ENCODE data around the gene CD3G.
"Not testable (repeated sequence)": the region's sequence is repeated elsewhere in the genome, so short reads cannot be mapped to it uniquely, and the experiment has no call there.

The CD3G gene

GRCh38 chr11:118343981-118344515 is at the start of gene CD3G:
Gene CD3G (plus strand): TSS chr11:118344344. CDS start chr11:118344424, 80 bp downstream.
- no peak for DNase-seq

DNA sequence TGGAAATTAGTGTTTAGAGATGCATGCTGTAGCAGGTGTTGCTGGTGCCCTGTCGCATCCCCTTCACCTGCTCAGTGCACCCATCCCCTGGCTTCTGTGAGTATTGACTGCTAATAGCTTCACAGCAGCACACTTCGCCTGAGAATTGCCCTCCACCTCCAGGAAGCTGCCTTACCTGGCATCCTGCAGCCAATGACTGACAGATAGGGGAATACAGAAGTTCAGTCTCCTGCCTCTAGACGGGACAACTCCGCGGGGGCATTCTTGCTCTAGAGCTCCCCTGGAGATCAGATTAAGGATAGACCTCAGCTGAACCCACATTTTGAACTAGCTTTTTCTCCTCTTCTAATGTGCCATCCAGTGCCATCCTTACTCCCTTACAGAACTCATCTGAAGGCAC is 48.9 kb upstream of the CD3G start:
- DNase-seq: no peak

- peak in 1 of 56 donors; percentile 7 for DNase-seq
Observed at GRCh38 chr11:118295815-118296454, 48.2 kb upstream of the CD3G start.

- no peak for DNase-seq
Observed at GRCh38 chr11:118301600-118302195, 42.4 kb upstream of the CD3G start.

GRCh38 chr11:118304227-118304567 is 39.9 kb upstream of the CD3G start:
- no peak for DNase-seq

DNA sequence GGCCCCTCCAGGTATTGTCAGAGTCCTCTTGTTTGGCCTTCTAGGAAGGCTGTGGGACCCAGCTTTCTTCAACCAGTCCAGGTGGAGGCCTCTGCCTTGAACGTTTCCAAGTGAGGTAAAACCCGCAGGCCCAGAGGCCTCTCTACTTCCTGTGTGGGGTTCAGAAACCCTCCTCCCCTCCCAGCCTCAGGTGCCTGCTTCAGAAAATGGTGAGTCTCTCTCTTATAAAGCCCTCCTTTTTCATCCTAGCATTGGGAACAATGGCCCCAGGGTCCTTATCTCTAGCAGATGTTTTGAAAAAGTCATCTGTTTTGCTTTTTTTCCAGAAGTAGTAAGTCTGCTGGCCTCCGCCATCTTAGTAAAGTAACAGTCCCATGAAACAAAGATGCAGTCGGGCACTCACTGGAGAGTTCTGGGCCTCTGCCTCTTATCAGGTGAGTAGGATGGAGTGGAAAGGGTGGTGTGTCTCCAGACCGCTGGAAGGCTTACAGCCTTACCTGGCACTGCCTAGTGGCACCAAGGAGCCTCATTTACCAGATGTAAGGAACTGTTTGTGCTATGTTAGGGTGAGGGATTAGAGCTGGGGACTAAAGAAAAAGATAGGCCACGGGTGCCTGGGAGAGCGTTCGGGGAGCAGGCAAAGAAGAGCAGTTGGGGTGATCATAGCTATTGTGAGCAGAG is 39.4 kb upstream of the CD3G start, which contains the start of gene CD3E:
TSS of gene CD3E (plus strand) at position 163 of the 681 bp plus-strand sequence. CDS start at position 386, 223 bp downstream.
- DNase-seq: no peak

DNA sequence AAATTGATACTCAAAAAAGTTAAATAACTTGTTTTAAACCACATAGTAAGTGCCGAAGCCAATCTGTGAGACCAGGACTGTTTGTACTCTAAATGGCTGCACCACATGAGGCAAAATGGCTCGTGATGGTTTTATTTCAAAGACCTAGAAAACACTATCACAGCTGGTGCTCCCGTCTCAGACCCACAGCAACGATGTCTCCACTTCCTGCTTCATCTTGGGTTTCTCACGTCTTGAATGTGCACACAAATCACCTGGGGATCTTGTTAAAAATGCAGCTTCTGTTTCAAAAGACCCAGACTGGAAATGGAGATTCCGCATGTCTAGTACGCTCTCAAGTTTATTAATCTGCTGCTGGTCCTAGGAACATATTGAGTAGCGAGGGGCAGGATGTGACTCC is 38.4 kb upstream of the CD3G start:
- no peak for DNase-seq

GRCh38 chr11:118306556-118306955 is 37.6 kb upstream of the CD3G start:
- no peak for DNase-seq

- not testable (repeated sequence) for DNase-seq
Observed at GRCh38 chr11:118308995-118309528, 35.1 kb upstream of the CD3G start.

GRCh38 chr11:118310271-118310670 is 33.9 kb upstream of the CD3G start:
- no peak for DNase-seq

GRCh38 chr11:118310781-118311485 is 33.2 kb upstream of the CD3G start:
- DNase-seq: no peak

- no peak for DNase-seq
Observed at GRCh38 chr11:118311518-118311917, 32.6 kb upstream of the CD3G start.

- DNase-seq: no peak
Observed at GRCh38 chr11:118312328-118312727, 31.8 kb upstream of the CD3G start.

DNA sequence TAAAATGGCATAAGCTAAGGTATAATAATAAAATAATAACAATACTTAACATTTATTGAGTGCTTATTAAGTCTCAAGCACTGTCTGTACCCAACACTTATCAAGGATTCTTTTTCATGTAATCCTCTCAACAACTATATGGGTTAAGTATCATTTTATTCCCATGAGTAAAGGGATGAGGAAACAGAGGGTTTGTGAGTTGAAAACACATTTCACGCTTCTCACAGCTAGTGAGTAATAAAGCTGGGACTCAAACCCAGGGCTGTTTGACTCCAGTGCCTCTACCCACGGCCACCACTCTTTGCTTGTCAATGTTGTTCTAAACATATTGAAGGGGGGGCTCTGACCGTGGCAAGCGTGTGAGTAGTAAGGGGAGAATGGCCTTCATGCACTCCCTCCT is 30.9 kb upstream of the CD3G start:
- DNase-seq: no peak

DNA sequence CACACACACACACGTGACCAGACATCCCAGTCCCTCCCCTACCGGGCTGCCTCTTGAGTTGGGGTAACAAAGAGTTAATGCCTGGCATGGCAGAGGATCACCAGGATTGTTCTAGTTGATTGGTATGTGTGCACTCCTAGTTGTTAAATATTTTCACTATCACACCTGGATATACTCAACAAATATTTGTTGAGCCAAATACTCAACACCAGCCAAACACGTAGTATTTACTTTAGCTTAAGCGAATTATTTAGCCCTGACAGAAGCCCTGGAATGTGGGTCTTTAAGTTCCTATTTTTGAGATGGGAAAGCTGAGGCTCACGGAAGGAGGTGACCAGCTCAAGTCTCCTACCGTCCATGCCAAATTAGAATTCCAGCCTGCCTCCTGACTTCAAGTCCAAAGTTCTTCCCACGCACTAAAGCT is 29.1 kb upstream of the CD3G start:
- no peak for DNase-seq

DNA sequence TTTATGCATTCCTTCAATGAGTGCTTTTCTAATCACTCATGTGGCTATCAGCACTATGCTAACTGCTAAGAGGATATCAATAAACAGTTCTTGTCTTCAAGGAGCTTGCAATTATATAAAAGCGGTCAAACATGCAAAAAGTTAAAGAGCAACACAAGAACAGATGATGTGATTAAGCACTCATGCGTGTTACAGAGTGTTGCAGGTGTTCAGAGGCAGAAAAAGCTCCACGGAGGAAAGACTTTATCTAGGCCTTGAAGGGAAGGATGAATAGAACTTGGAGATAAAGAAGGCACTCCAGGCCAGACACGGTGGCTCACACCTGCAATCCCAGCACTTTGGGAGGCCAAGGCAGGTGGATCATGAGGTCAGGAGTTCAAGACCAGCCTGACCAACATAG is 26.0 kb upstream of the CD3G start:
- no peak for DNase-seq

DNA sequence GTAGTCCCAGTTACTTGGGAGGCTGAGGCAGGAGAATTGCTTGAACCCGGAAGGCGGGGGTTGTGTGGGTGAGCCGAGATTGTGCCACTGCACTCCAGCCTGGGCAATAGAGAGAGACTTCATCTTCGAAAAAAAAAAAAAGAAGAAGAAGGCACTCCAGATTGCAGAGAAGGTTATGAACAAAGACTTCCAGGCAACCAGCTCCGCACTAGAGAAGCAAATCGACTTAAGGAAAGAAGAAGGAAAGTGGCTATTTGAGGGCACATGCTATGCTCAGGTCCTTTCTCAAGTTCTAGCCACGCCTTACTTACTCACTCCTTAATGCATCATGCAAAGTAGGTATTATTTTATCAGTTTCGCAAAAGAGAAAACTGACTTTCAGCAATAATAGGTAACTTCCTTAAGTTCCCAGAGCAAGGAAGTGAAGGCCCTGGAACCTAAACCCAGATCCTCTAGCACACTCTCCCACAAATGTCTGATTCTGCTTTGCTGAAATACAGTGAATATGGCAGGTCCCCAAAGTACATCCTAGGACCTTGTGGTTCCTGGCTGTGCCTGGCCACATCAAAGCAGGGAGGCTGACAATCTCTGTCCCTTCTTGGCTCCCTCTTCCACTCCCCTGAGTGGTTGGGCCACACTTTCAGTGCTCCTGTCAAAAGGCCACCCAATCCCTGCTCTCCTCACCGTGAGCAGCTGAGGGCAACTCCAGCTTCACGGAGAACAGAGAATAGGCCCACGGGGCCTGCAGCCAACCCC is 25.4 kb upstream of the CD3G start:
- DNase-seq: no peak

- DNase-seq: peak in 2 of 56 donors; percentile 6 to 7
Observed at GRCh38 chr11:118319337-118319707, 24.8 kb upstream of the CD3G start.

DNA sequence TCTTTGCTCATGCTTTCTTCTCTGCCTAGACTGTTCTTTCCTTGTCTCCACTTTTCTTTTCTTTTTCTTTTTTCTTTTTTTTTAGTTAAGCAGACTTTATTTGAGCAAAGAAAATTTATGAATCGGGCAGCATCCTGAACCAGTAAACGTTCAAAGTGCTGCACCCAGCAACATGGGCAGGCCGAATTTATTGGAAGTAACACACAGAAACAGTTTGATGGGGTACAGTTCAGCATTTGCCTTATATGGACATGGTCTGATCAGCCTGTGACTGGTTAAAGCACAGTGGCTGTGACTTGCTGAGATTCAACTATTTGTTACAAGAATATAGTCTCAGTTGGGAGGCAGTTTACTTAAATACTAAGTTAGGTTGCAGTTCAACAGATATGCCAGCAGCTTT is 23.6 kb upstream of the CD3G start:
- DNase-seq: no peak

DNA sequence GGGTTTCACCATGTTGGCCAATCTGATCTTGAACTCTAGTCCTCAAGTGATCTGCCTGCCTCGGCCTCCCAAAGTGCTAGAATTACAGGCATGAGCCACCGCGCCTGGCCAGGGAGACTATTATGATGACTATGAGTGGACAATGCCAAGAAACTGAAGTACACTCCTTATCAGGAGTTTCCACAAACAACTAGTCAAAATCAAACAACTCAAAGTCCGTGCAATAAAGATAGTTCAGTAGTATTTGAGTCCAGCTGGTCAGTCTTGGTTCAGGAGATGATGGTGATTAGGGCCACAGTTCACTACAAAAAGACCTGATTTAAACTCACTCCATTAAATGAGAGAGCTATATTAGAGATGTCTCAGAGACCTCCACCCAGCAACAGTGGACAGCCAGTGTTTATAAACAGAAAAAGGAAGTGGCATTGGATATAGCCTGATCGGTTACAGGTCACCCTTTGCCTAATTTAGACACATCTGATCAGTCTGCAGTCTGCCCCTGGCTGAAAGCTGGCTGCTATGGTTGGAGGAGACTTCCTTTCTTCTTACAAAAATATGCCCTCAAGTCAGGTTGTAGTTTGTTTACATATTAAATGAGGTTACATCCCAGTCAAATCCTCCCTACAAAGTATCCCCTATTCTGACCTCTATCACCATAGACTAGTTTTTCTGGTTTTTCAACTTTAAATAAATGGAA is 22.6 kb upstream of the CD3G start:
- no peak for DNase-seq

All from nucleus accumbens (tissue), 56 donors.